Naive thymus-derived CD8-positive, alpha-beta T cell (primary cell): ENCODE measurements around the gene MNT. TPM values are rescaled to one million over a fixed set of nuclear protein-coding genes. Genes with fewer than 3 reads are reported as not detected.

Experiments used
- ATAC-seq, 2 donors: fragments of 150-1000 bp; cut with Tn5 transposase in 1 of 2; sonication (Bioruptor Pico), chemical (Tn5 transposase) in 1 of 2; 1 replicate in 1 of 2; 2 replicates in 1 of 2; pipeline ENCODE4 v1.10.0; 2021; ENCODE audit warnings: mild to moderate bottlenecking in 2 of 2, moderate library complexity in 2 of 2
- POLR2A ChIA-PET: fragments of 350-600 bp; sonication (Branson Sonifier 250); formaldehyde crosslinking; loops from one replicate; lab custom pipeline; 2021; ENCODE audit warnings: antibody characterized with exemption; lab: Charles Lee
- DNase-seq, 10 donors: peaks; one replicate each; pipeline versions ENCODE4 v3.0.0 to v3.0.0-alpha.2; 2020 to 2022
- H3K27ac Mint-ChIP-seq, 10 donors: one replicate each; pipeline ENCODE4 v1.8.0; 2020 to 2022; ENCODE audit warnings: mild to moderate bottlenecking in 10 of 10, mixed read lengths in 10 of 10, moderate library complexity in 4 of 10, inconsistent platforms in 1 of 10
- H3K27me3 Mint-ChIP-seq, 5 donors: one replicate each; pipeline ENCODE4 v1.8.0; 2021 to 2022; ENCODE audit warnings: mixed read lengths in 5 of 5
- H3K36me3 Mint-ChIP-seq, 3 donors: one replicate each; pipeline ENCODE4 v1.8.0; 2020 to 2022; ENCODE audit warnings: mixed read lengths in 3 of 3, mild to moderate bottlenecking in 2 of 3, inconsistent platforms in 1 of 3
- H3K4me1 Mint-ChIP-seq, 4 donors: one replicate each; pipeline ENCODE4 v1.8.0; 2021 to 2022; ENCODE audit warnings: mixed read lengths in 4 of 4
- H3K4me3 Mint-ChIP-seq, 10 donors: one replicate each; pipeline ENCODE4 v1.8.0; 2020 to 2022; ENCODE audit warnings: mild to moderate bottlenecking in 10 of 10, mixed read lengths in 10 of 10, moderate library complexity in 6 of 10, inconsistent platforms in 1 of 10
- H3K9me3 Mint-ChIP-seq, 9 donors: one replicate each; pipeline ENCODE4 v1.8.0; 2020 to 2022; ENCODE audit warnings: mixed read lengths in 9 of 9, mild to moderate bottlenecking in 3 of 9, inconsistent platforms in 1 of 9, moderate library complexity in 1 of 9
- polyA plus RNA-seq, 3 donors: library from polyadenylated mRNA; unstranded; fragments of 300-500 nt; fragmentation: Illumina TruSeq; gene quantifications; one replicate each; pipeline ENCODE4 v1.2.3, GENCODE V29; 2021
- total RNA-seq, 8 experiments: library from RNA in 2 of 8; stranded (reverse) in 2 of 8; gene quantifications; one replicate each; pipeline ENCODE4 v1.2.3 and lab custom pipeline; 2021 to 2026

MNT gene
- total and polyA plus RNA-seq, 5 experiments from 2014 or later = 0.73 to 67.4 (median 0.96) TPM

DNA sequence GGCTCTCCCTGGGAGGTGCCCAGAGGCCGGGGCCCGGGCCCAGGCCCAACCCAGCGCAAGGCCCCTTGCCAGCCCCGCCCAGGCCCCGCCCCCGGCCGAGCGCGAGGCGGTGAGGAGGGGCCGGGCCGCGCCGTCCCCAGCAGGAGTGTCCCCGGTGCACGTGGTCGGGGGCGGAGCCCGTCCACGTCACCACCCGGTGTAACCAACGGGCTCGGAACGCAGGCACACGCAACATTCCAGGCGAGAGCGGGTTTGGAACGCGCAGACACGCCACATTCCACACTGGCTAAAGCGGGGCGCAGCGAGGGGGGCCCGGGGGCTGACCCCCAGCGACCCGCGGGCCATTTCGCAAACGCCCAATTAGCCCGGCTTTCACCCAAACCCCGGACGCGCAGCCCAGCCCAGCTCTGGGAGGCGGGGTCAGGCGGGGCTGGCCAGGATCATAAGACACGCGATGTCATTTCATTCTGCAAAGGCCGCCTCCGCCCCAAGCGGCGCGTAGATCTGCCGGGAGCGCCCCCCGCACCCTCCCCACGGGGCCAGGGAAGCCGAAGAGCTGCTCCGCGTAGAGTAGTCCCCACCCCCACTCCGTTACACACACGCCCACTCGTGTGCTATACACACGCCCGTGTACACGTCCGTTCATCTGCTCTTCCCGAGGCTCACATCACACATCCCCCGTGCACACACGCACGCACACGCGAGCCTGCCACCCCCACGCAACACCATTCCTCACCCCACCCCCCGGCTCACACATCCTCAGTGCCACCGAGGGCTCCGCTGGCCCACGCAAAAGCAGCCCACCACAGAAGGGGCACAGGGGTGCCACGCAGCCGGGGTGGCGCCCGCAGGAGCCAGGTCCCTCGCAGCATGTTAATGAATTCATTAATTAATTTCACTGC is 1.0 kb downstream of the MNT start:
- POLR2A ChIA-PET = interaction anchor here (0.6 to 5.1 kb wide), 10 partner anchors 8 to 142 kb away, joined by 3 to 66 read pairs (median 6); partner anchors contain the start of genes METTL16, SGSM2, SMG6 and TSR1
- ATAC-seq (peak; percentile 45 to 50), DNase-seq (peak; percentile 88 to 94 (median 90))
- Mint-ChIP-seq H3K9me3 (peaks cover 0 to 3% (median 0%) of the 10 kb centered on the region in 9 donors), H3K27me3 (no peaks in the 10 kb centered on the region), H3K36me3 (no peaks in the 10 kb centered on the region), H3K4me1 (peaks cover 29 to 57% (median 47%) of the 10 kb centered on the region in 4 donors), H3K4me3 (peak overlapping the region; percentile 93 to 100 (median 99)), H3K27ac (peak overlapping the region; percentile 93 to 100 (median 100))

DNA sequence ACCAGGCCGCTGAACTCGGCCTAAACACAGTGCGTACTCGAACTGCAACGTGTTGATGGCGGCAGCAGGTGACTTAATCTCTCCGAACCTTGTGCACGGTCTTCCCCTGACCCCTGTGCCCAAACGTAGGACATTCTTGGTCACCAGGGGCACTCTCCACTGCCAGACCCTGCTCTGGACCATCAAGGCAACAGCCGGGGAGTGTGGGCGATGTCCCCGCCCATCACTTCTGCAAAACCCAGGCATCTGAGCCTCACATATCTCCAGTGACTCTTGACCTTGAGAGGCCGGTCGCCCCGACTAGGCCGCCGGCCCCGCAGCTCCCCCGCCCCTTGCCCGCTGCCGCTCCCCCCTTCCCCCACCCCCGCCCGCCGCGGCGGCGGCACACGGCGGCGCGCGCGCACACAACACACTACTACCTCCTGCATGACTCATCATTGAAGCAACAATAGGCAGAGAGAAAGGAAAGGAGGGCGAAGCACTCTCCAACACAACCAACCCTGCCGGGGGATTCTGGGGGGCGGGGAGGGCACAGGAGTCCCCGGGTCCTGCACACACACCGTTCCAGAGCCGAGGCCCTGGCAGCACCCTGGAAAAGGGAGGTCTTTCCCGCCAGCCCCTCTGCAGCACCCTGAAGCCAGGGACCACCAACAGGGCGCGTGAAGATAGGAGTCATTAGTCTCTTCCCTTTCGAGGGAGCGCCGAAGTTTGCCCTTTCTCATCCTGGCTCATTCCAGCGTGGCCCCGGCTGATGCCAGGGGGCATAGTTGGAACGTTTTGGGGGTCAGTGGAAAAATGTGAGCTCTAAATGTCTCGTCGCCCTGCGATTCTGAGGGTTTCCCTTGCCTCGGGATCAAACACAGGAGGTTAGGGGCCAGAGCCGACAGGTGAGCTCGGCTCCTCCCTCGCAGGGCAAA is 1.9 kb downstream of the MNT start:
- Mint-ChIP-seq H3K4me1 (peaks cover 31 to 60% (median 52%) of the 10 kb centered on the region in 4 donors), H3K27ac (peak overlapping the region; percentile 84 to 100 (median 92)), H3K36me3 (no peaks in the 10 kb centered on the region), H3K9me3 (peaks cover 0 to 3% (median 0%) of the 10 kb centered on the region in 9 donors), H3K4me3 (peak overlapping the region; percentile 81 to 100 (median 96)), H3K27me3 (no peaks in the 10 kb centered on the region)
- POLR2A ChIA-PET = interaction anchor here (0.9 to 5.1 kb wide), 8 partner anchors 7 to 141 kb away, joined by 3 to 66 read pairs (median 7); partner anchors contain the start of genes METTL16, SGSM2 and TSR1
- peak; percentile 35 to 84 (median 46) for DNase-seq
- peak in 1 of 2 donors; percentile 9 for ATAC-seq

DNA sequence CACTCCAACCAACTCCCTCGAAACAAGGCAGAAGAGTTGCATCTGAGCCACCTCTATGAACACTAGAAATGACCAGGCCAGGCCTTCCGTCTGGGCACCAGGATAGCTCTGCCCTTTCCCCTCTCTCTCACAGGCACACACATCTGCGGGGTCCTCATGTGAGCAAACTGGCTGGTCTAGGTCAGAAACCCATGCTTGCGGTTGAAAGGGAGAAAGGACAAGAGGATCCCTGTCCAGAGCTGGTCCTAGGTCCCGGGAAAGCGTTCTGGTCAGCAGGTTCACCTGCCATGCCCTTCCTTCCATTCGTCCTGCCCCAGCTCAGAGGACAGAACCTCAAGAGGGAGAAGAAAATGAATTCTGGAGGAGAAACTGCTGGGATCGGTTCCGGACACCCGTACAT is 2.7 kb downstream of the MNT start:
- POLR2A ChIA-PET = interaction anchor here (1.2 to 5.1 kb wide), 3 partner anchors 16 to 61 kb away, joined by 3 to 38 read pairs (median 8); partner anchors contain the start of genes SGSM2 and TSR1
- peak overlapping the region; percentile 28 to 100 (median 80) for H3K4me3 Mint-ChIP-seq
- peaks cover 31 to 57% (median 52%) of the 10 kb centered on the region in 4 donors for H3K4me1 Mint-ChIP-seq
- H3K27me3 Mint-ChIP-seq = no peaks in the 10 kb centered on the region
- H3K36me3 Mint-ChIP-seq = no peaks in the 10 kb centered on the region
- no peak for ATAC-seq
- DNase-seq = peak in 1 of 10 donors; percentile 13
- H3K27ac Mint-ChIP-seq = peak overlapping the region; percentile 8 to 100 (median 79)
- peaks cover 0 to 3% (median 0%) of the 10 kb centered on the region in 9 donors for H3K9me3 Mint-ChIP-seq

DNA sequence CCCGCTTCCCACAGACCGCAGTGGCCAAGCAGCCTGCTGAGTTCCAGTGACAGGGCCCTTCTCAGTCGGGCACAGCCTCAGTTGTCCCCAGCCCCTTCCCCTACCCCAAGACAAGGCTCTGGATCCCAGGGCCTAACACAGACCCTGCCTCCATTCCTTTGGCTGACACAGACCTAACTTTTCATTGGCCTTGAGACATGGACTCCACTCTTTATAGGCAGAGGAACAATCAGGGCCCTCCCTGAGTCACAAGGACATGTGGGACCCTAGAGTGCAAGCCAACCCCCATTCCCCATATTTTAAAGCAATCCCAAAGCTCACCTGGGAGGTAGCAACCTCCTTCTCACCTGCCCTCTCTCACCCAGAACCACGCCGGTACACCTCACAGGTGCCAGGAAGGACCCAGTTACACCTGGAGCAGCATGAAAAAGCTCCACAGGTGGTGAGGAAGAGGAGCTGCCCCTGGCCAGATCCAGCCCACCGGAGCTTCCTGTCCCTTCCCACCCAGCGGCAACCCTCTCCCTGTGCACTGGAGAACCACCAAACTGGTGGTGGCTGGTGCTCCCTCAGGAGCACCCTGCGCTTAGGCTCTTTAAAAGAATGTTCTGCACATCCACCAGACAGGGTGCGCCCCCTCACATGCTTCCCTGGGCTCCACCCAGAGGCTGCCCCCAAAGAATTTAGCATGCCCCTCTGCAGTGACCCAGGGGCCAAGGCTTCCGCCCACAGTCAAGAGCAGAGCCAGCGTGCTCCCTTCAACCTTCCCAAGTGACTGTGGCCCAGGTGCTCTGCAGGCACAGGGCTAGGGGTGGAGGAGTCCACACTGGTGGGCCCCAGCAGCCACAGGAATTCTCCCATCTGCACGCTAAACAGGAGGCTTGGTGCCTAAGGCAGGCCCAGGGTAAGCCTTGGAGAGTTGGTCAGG is 3.4 kb downstream of the MNT start:
- POLR2A ChIA-PET = interaction anchor here (1.2 to 5.1 kb wide), 3 partner anchors 15 to 60 kb away, joined by 3 to 38 read pairs (median 8); partner anchors contain the start of genes SGSM2 and TSR1
- Mint-ChIP-seq H3K36me3 (no peaks in the 10 kb centered on the region), H3K27ac (peak overlapping the region; percentile 53 to 100 (median 79)), H3K4me1 (peaks cover 28 to 51% (median 47%) of the 10 kb centered on the region in 4 donors), H3K27me3 (no peaks in the 10 kb centered on the region), H3K4me3 (peak overlapping the region; percentile 29 to 100 (median 80)), H3K9me3 (peaks cover 0 to 3% (median 0%) of the 10 kb centered on the region in 9 donors)
- DNase-seq = no peak
- no peak for ATAC-seq

- DNase-seq (peak in 7 of 10 donors; percentile 21 to 64 (median 40)), ATAC-seq (no peak)
- peaks cover 0 to 3% (median 0%) of the 10 kb centered on the region in 9 donors for H3K9me3 Mint-ChIP-seq
- H3K27me3 Mint-ChIP-seq = no peaks in the 10 kb centered on the region
- H3K27ac Mint-ChIP-seq = peak overlapping the region in 6 of 10 donors; percentile 53 to 100 (median 82)
- H3K36me3 Mint-ChIP-seq = no peaks in the 10 kb centered on the region
- peaks cover 32 to 54% (median 51%) of the 10 kb centered on the region in 4 donors for H3K4me1 Mint-ChIP-seq
- POLR2A ChIA-PET = no interaction called here
- H3K4me3 Mint-ChIP-seq = peak overlapping the region in 9 of 10 donors; percentile 38 to 100 (median 78)
Measured at GRCh38 chr17:2396568-2397246, 4.2 kb downstream of the MNT start.

- no peaks in the 10 kb centered on the region for H3K27me3 Mint-ChIP-seq
- H3K4me1 Mint-ChIP-seq = peaks cover 36 to 57% (median 56%) of the 10 kb centered on the region in 4 donors
- ATAC-seq (no peak), DNase-seq (no peak)
- POLR2A ChIA-PET = interaction anchor here (0.9 kb wide), 1 partner anchor 14 kb away, joined by 3 read pairs; no protein-coding TSS in a partner anchor
- peak overlapping the region in 9 of 10 donors; percentile 57 to 84 (median 67) for H3K27ac Mint-ChIP-seq
- no peaks in the 10 kb centered on the region for H3K36me3 Mint-ChIP-seq
- peak overlapping the region; percentile 38 to 99 (median 73) for H3K4me3 Mint-ChIP-seq
- H3K9me3 Mint-ChIP-seq = peaks cover 0 to 3% (median 0%) of the 10 kb centered on the region in 9 donors
Measured at GRCh38 chr17:2396192-2396567, 4.7 kb downstream of the MNT start.

GRCh38 chr17:2395258-2396181 is 5.3 kb downstream of the MNT start:
- Mint-ChIP-seq H3K27me3 (no peaks in the 10 kb centered on the region), H3K36me3 (no peaks in the 10 kb centered on the region), H3K4me3 (peak overlapping the region; percentile 23 to 99 (median 73)), H3K27ac (peak overlapping the region in 9 of 10 donors; percentile 57 to 90 (median 68)), H3K4me1 (peaks cover 36 to 64% (median 59%) of the 10 kb centered on the region in 4 donors), H3K9me3 (peaks cover 0 to 3% (median 0%) of the 10 kb centered on the region in 9 donors)
- DNase-seq = no peak
- no peak for ATAC-seq
- POLR2A ChIA-PET = interaction anchor here (0.9 kb wide), 1 partner anchor 15 kb away, joined by 3 read pairs; no protein-coding TSS in a partner anchor

DNA sequence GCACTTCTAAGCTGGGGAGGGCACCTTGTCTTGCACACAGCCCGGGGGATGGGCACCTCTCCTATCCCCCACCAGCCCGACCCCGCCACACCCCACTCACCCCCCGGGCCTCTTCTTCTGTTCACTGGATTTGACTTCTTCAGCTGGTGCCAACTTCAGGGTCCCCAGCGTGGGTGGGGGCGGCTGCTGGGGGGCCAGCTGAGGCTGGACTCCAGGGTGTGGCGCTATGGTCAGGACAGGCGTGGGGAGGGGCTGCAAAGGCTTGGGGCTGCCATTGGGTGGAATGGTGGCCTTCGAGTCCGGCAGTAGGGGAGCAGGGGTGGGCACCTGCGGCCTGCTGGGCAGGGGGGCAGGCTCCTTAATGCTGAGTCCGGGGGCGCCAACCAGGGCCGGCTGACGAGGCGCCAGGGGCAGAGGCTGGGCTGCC is 6.1 kb downstream of the MNT start:
- POLR2A ChIA-PET = no interaction called here
- Mint-ChIP-seq H3K36me3 (no peaks in the 10 kb centered on the region), H3K27me3 (no peaks in the 10 kb centered on the region), H3K27ac (peak overlapping the region in 4 of 10 donors; percentile 71 to 93 (median 89)), H3K4me1 (peaks cover 34 to 71% (median 63%) of the 10 kb centered on the region in 4 donors), H3K9me3 (peaks cover 0 to 3% (median 0%) of the 10 kb centered on the region in 9 donors), H3K4me3 (peak overlapping the region in 7 of 10 donors; percentile 6 to 99 (median 83))
- DNase-seq (no peak), ATAC-seq (no peak)

- ATAC-seq (no peak), DNase-seq (peak in 1 of 10 donors; percentile 16)
- peak overlapping the region; percentile 63 to 99 (median 82) for H3K4me3 Mint-ChIP-seq
- H3K27me3 Mint-ChIP-seq = no peaks in the 10 kb centered on the region
- peak overlapping the region; percentile 66 to 94 (median 86) for H3K27ac Mint-ChIP-seq
- H3K9me3 Mint-ChIP-seq = peaks cover 0 to 3% (median 0%) of the 10 kb centered on the region in 9 donors
- peaks cover 32 to 72% (median 65%) of the 10 kb centered on the region in 4 donors for H3K4me1 Mint-ChIP-seq
- H3K36me3 Mint-ChIP-seq = peaks cover 0 to 2% (median 0%) of the 10 kb centered on the region in 3 donors
- POLR2A ChIA-PET = interaction anchor here (0.7 to 4.5 kb wide), 6 partner anchors 7 to 117 kb away, joined by 3 to 66 read pairs (median 10); partner anchors contain the start of genes METTL16, MNT, SGSM2 and TSR1
Measured at GRCh38 chr17:2393954-2394749, 6.7 kb downstream of the MNT start.
